HG02763 (cell line): ENCODE results near the gene OTUB2.

Source experiments
- ATAC-seq: cut with Tn5 transposase; IDR thresholded peaks from one replicate; pipeline ENCODE4 v1.9.1; 2021; ENCODE audit warnings: mild to moderate bottlenecking, moderate library complexity; ENCODE audit not compliant: unreplicated experiment

The OTUB2 gene

GRCh38 chr14:94093418-94093817, 67.3 kb downstream of the OTUB2 start:
- ATAC-seq = no peak

- no peak for ATAC-seq
Observed at GRCh38 chr14:94097091-94097490, 71.0 kb downstream of the OTUB2 start.
